NCI-H774 (cell line): Measurements from ENCODE around the gene NCBP3.

Experiments
- DNase-seq: peaks from one replicate; lab custom pipeline; 2025; lab: John Stamatoyannopoulos, UW

NCBP3 gene

DNA sequence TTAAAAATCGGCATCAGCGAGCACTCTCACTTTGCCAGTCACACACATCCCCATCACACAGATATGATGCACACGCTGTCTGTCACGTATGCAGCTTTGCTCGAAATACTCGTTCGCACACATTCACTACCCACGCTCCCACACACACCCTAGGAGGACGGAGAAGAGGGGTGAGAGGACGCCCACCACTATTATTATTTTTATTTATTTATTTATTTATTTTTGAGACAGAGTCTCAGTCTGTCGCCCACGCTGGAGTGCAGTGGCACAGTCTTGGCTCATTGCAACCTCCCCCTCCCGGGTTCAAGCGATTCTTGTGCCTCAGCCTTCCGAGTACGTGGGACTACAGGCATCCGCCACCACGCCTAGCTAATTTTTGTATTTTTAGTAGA is 92.0 kb downstream of the NCBP3 start:
- DNase-seq, result no peak

GRCh38 chr17:3753624-3754023 is 92.4 kb downstream of the NCBP3 start:
- DNase-seq, result no peak
